Fibroblast of skin of scalp (primary cell): ENCODE measurements around the gene SOBP.
"Not testable (repeated sequence)": the region's sequence is repeated elsewhere in the genome, so short reads cannot be mapped to it uniquely, and the experiment has no call there.

Experiments
- DNase-seq: peaks from one replicate; pipeline ENCODE4 v3.0.0-alpha.2; 2013

SOBP gene

DNA sequence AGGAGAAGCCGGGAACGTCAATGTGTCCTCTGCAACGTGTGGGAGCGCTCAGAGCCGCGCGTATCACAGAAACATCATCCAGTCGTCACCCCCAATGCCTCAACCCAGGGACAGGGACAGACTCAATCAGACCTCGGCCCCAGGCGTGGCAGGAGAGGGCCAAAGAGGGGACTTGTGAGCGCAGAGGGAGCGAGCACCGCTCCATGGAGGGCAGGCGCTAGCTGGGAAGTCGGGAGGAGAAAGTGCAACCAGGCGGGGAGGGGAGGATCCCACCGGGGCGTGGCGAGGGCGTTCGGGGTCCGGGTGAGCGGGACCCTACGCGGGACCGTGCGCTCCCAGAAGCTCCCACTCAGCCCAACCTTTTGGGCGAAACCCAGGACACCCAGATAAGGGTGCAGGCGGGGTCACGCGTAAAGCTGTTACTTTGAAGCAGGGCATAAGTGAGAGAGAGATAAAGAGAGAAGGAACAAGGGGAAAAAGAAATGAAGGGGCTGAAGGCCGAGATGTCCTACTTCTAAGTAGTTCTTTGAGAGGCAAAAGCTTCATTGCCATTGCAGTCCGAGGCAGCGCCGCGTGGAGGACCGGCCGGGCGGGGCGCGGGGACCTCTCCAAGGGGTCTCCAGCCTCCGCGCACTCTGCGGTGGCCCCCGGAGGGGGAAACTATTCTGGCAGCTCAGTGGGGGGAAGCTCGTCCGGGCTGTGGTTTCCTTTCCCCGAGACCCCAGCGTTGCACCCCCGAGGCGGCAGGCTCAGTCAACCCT lies 862 bp upstream of the SOBP start:
- no peak for DNase-seq

DNA sequence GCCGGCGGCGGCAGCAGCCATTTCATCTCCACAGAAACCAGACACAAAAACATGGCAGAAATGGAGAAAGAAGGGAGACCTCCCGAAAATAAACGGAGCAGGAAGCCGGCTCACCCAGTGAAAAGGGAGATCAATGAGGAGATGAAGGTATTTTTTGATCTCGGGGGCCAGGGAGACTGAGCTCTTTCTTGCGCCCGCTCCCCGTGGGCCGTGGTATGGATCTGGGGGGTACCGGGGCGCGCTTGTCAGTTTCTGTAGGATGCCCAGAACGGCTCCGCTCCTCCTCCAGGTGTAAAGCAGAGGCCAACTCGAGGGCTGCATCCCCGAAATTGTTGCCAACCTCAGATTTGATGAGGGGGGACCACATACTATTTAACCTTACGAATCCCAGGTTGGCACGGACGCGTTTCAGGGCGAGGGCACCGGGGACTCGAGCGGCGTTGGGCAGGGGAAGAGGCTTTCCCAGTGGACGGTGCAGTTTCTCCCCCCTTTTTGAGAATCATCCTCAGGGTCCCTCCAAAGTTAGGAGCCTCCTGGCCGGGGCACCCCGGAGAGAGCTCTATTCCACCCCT lies 735 bp downstream of the SOBP start:
- DNase-seq = no peak

DNA sequence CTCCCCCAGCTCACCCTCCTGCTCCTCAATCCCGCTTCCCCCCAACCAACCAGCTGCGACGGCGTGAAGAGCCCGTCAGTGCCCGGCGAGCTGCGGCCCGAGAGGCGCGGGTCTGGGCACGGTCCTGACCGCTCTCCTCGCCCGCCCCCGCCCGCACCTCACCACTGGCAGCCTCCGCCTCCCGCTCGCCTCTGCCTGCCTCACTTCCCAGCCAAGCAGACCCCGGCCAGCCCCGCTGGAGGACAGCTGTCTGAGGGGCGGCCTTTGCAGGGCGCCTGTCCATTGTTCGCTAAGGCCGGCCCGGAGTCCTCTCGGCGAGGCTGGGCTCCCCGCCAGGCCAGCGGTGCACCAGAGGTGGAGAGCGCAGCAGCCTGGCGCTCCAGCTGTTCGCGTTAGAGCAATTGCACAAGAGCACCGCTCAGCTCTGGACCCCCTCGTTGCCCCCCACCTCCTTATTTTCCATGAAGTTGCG lies 1.3 kb downstream of the SOBP start:
- DNase-seq = no peak

DNA sequence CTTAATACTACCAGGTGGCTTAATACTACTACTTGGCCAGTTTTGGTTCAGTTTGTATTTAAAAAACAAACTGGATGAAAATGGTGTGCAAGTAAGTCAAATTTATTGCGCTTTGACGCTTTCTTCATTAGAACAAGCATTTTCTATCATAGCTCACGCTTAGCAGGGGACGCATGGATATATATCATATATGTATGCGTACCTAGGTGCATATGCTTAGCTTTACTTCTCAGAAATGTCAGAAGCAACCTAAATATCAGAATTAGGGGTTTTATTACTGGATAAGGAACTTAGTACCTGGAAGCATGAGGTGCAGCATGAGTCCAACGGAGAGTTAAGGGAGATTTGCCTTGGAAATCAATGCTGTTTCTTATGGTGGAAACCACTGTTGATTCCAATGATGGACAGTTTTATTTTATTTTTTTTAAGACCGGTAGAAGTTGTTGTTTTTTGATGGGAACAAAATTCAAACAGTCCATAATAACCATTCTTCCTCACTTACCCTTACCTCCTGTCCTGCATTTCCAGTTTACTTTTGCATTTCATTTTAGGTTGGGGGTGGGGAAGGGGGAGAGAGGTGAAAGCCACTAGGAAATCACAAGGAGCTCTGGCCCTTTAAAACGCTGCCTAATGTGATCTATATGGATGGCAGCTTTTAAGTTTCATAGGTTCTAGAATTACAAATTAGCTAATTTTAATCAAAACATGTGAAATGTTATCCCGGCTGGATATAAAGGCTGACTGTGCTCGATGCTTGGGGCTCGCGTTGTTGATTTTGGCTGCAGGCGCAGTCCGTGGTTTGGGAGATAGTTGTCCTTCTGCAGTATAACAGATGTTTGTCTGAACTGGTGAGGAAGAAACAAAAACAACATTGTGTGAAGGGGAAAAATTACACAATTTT lies 2.1 kb downstream of the SOBP start:
- peak; percentile 76 for DNase-seq

DNA sequence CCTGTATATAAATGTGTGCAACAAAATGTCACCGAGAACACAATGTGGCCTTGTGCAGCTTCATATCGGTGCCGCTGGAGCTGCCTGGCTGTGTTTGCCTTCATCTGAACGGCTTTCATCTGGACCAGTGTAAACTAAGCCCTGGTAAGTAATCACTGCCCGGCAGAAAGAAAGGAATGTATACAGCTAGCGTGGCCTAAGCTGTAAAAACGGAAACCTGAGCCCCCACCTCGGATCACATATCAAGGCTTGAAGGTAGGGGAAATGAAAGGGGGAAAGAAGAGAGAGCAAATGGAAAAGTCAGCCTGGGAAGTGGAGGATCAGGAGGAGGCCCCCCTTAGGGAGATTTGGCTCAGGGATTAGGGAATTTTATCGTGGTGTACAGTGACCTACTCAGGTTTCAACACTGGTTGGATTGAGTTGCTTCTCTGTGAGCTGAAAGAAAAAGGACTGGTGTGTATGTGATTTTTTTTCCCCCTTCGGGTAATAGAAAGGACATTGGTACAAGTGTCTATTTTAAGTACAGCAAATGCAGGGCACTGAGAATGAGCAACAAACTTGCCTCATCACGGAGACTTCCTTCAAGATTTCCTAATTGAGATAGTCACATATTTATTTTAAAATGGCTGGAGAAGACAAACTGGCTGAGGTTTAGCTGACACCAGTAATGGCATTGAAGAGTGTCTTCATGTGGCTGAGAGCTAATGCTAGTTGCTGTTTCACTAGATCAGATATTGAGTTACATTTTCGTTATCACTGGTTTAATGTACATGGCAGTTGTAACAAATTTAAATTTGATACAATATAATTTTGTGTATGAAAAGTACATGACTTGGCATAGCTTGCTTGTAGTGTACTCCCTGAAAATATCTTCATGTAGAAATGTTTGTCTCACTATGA lies 3.5 kb downstream of the SOBP start:
- no peak for DNase-seq

DNA sequence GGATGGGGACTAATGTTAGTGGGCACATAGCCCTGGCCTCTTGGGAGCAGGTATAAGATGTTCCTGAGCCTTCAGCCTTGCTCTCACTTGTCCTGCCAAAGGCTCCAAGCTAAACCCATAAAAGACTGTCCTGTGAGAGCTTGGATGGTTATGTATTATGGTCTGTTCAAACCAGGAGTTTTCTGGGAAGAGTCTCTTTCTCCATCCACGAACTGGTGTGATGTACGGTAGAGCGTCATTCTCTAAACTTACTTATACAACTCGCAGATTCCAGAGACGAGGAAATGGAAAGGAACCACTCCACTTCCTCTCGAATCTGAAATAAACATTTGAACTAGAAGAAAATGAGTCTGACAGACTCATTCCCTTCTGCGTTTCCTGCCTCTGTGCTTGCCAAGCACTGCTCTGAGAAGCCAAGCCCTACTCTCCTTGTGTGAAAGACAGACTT lies 5.3 kb downstream of the SOBP start:
- no peak for DNase-seq

DNA sequence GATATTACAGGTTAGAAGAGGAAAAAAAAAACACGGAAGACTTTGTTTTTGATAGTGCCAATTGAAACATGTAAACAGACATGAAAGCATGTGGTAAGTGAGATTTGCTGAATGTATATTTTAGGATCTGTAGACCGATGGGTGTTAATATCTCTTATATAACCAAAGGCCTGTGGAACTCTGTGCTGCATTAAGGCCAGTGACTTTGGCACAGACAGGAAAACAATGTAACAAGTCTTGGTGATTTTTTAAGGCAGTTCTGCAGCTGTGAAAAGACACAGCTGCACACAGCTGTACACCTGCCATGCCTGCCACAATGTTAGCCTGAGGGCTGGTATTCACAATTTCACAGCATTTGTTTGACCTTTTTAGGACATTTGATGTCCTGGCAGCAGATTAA lies 6.1 kb downstream of the SOBP start:
- no peak for DNase-seq

DNA sequence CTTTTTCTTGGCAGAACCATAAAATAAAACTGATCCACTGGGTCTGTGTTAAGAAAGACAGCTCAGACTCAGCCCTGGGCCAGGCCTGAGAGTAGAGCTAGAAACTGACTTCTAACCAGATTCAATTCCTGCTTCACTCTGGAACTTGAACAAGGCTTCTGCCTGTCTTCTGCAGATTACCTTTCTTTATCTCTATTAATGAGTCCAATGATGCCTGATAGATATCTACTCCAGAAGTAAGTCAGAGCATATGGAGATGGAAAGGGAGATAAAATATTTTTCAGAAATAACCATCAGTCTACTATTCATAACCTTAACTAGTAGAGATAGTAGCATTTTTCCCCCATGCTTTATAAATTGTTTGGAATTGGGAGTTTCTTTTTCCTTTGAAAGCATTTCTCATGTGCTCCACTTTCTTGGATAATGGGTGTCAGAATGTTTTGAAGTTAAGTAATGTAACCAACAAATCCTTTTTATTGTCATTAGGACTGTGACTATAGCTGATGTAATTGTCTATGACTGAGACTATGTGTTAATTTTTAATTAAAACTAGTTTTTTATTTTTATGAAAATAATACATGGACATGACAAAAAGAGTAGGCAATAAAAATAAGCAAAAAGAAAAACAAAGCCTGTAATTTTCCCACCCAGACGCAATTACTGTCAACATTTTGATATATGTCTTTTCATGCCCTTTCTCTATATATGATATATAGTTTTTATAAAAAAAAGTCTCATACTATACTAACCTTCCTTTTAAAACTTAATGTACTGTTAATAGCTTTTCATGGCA lies 7.2 kb downstream of the SOBP start:
- DNase-seq = no peak

DNA sequence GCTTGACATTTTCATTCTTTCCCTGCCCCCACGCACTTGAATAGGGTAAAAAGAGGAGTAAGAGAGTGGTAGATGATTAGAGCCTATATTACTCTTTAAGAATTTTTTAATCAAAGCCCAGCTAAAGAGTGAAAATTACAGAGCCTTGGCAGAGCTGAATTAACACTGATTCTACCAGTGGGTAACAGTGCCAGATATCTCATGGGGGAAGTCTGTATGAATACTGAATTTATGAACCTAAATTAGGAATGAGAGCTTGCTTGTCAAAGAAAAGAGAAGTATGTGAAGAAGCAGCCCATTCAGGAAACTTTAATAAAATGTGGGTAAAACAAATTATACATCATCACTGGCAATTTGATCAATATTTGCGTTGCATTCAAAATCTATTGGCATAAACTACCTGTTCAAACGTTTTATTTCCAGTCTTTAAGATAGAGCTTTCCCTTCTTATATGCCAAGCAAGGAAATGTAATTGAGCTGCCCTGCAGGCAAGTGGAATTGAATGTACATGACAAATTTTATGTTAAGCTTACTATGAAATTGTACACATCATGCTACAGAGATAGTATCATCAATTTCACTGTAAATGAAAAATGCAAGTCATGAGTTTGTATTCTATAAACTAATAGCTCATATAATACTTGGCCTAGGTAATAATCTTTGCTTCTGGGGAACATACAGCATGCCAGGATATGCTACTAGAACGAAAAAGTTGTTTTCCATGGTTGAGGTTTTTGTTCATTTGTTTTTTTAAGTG lies 14.5 kb downstream of the SOBP start:
- DNase-seq = no peak

DNA sequence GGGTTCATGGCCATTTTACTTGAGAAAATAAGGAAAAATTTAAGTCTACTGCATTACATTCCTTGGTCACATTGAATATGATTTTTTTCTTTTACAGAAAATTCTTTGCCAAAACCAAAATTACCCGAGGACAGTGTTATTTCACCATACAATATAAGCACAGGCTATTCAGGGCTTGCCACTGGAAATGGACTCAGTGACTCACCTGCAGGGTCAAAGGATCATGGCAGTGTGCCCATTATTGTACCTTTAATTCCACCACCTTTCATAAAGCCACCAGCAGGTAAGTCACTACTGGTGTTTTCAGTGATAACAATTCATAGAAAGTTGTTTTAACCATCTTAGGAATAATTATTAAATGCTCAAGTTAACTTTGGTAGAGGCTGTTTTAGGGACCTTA lies 16.2 kb downstream of the SOBP start:
- DNase-seq = no peak

DNA sequence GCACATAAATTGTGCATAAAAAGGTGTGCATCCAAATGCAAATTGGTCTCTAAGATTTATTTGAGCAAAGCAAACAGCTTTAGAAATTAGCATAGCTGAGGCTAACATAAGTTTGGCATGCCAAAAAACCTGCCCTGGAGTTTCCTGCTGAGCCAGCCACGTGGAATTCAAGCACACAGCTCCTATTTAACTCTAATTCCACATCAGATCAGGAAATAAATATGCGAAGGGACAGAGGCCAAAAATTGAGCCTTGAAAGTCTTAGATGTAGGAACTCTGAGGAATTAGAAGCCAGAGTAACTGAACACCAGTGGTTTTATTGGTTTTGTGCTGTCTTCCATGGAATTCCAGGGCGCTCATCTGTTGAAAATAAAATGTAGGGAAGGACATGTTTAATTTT lies 19.6 kb downstream of the SOBP start:
- peak; percentile 47 for DNase-seq

DNA sequence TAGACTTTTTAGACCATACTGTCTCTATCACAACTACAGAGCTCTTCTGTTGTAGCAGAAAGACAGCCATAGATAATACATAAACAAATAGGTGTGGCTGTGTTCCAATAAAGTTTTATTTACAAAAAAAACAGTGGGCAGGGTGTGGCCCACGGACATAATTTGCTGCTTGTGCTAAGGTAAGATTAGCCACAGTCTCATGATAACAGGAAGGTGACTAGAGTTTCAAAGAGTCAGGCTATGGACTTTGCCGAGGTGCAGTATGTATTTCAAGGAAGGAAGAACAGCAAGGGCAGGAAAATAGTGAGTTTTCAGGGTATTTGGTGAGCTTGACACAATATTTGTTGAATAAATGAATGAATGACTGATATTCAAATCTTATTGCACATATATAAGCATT lies 20.2 kb downstream of the SOBP start:
- DNase-seq = no peak

DNA sequence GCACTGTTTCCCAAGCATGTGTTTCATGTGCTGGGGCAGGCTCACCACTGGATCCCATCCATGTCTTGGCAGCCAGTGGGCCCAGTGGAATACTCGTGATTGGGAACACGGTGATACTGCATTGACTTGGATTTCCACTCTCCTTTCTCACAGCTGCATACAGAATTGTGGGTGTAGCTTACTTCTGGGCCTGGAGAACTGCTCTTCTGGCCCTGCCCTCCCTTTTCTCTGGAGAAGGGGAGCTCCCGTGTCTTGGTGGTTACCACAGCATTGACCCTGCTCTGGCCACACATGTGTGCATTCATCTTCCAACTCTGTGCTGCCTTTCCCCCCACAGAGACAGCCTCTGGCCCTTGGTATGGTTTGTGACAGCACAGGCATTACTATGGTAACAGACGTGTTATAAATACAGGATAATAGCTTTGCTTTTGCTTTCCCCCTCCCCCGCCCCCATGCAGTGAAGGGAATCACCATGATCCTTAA lies 21.6 kb downstream of the SOBP start:
- no peak for DNase-seq

DNA sequence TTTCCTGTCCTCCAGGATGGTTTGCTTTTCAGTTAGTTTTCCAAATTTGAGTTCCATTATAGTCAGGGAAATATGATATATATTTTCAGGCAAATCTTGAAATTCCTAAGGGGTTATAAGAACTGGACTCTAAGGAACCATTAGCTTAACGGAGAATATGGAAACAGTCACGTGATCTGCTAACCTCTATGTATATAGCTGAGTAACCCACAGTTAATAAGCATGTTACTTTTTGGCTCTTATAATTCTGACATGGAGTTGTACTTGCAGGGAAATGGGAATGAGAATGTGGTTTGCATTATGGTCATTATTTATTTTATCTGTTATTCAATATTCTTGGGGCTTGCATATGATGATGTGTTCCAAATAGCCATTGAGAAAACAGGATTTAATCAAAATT lies 23.3 kb downstream of the SOBP start:
- no peak for DNase-seq

DNA sequence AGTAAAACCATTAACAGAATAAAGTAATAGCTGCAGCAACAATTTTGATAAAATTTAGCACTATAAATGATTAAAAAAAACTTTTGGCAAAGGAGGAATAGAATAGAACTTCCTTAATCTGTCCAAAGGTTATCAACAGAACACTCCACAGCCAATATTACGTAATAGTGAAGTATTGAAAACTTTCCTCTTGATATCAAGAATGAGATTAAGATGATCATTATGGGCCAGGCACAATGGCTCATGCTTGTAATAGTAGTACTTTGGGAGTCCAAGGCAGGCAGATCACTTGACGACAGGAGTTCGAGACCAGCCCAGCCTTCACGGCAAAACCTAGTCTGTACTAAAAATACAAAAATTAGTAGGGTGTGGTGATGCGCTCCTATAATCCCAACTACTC lies 26.0 kb downstream of the SOBP start:
- DNase-seq = no peak

DNA sequence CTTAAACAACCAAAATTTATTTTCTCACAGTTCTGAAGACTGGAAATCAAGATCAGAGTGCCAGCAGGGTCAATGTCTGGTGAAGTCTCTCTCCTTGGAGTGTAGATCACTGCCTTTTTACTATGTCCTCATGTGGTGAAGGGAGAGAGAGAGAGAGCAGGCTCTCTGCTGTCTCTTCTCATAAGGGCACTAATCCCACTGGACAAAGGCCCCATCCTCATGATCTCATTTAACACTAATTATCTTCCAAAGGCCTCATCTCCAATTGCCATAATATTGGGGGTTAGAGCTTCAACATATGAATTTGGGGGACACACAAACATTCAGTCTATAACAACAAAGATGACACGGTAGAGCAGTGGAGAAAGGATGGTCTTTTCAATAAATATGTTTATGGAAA lies 27.4 kb downstream of the SOBP start:
- DNase-seq = no peak

DNA sequence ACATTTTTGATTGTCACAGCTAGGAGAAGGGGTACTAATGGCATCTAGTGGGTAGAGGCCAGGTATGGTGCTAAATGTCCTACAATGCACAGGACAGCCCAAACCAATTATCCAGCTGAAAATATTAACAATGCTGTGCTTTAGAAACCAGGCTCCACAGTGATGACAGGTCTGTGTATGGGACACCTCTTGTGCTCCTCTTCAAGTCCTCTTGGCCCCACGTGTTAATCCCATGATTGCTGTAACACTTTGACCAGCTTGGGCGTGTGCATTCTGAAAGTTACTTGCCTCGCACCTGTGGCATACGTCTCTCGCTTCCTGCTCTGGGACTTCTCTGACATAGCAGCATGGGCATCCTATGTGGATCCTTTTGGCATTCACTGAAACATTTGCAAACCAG lies 29.3 kb downstream of the SOBP start:
- DNase-seq = not testable (repeated sequence)

DNA sequence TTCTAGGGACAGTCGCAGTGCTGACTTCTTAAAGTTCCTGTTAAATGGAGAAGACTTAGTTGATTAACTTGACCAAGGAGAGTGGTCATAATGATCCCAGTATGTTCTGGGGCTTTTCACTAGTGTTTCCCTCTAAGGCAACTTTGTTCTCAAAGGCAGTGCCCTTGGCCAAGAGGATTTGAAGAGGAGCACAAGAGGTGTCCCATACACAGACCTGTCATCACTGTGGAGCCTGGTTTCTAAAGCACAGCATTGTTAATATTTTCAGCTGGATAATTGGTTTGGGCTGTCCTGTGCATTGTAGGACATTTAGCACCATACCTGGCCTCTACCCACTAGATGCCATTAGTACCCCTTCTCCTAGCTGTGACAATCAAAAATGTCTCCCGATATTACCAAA lies 30.8 kb downstream of the SOBP start:
- not testable (repeated sequence) for DNase-seq

DNA sequence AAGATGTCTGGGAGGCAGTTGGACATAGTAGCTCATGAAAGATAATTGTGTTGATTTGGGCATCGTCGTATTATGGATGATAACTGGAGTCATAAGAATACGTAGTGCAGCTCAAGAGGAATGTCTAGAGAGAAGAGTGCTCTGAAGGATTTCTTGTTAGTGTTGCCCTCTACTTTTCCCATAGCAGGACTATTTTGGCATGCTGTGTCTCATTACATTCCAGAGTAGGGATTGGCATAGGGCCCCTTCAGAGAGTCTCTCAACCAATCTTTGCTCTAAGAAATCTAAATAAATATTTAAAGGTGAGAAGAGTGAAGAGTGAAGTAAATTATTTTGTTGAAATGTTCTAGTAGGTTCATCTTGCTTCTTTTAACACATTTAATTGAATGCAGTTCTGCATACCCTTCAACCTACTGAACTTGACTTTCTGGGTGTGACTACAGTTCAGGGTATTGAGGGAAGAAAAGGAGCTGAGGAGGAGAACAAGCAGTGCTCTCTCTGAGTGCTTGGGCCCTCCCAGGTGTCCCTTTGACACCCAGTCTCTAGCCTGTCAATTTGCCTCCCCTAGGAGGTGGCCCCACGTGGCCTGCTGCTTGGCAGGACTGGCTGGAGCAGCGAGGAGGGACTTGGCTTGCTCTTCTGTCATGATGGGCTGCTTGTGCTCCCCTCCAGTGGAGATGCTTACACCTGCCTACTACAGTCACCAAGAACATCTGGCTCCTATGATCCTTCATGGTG lies 33.3 kb downstream of the SOBP start:
- DNase-seq = no peak

DNA sequence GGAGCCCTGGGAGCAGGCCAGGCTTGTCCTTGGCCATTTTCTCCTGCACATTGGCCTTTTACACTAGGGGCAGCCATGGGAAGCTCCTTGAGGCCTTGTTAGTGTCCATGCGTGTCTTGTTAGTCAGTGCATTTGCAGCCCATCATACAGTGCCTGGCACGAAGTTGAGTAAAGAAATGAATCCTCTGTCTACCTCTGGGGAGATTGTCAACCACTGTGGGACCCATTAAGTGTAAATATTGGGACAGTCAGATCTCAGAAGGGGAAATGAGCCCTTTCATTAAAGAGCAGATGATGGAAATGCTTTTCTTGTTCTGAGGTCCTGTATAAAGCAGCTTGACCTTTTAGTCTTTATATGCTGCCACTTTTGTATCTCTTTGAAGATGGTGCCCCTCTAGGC lies 33.9 kb downstream of the SOBP start:
- DNase-seq = no peak
